ENCODE results near the gene BOLA1.
"Not testable (repeated sequence)": the region's sequence is repeated elsewhere in the genome, so short reads cannot be mapped to it uniquely, and the experiment has no call there.

BOLA1 gene

GRCh38 chr1:149899460-149900284 is at the start of gene BOLA1:
BOLA1 (plus strand) TSS chr1:149899568; CDS start chr1:149900060, 492 bp downstream.
- peak; percentile 67 to 76 for DNase-seq (ENCODE audit: low read depth in 2 of 2)

- DNase-seq (ENCODE audit: low read depth in 2 of 2) = no peak
These were observed 49.4 kb upstream of the BOLA1 start for GRCh38 chr1:149849947-149850360.

GRCh38 chr1:149850732-149851345 is 48.5 kb upstream of the BOLA1 start:
- not testable (repeated sequence) for DNase-seq (ENCODE audit: low read depth in 2 of 2)

GRCh38 chr1:149851585-149852213 is 47.7 kb upstream of the BOLA1 start:
- DNase-seq (ENCODE audit: low read depth in 2 of 2) = not testable (repeated sequence)

- DNase-seq (ENCODE audit: low read depth in 2 of 2) = not testable (repeated sequence)
These were observed 47.1 kb upstream of the BOLA1 start for GRCh38 chr1:149852263-149852662.

GRCh38 chr1:149860271-149860670 is 39.1 kb upstream of the BOLA1 start:
- not testable (repeated sequence) for DNase-seq (ENCODE audit: low read depth in 2 of 2)

- not testable (repeated sequence) for DNase-seq (ENCODE audit: low read depth in 2 of 2)
These were observed 38.5 kb upstream of the BOLA1 start for GRCh38 chr1:149860684-149861496.

- DNase-seq (ENCODE audit: low read depth in 2 of 2) = not testable (repeated sequence)
These were observed 37.8 kb upstream of the BOLA1 start for GRCh38 chr1:149861497-149862054.

- not testable (repeated sequence) for DNase-seq (ENCODE audit: low read depth in 2 of 2)
These were observed 32.5 kb upstream of the BOLA1 start for GRCh38 chr1:149866887-149867286.

- DNase-seq (ENCODE audit: low read depth in 2 of 2) = not testable (repeated sequence)
These were observed 26.3 kb upstream of the BOLA1 start for GRCh38 chr1:149873060-149873459.

GRCh38 chr1:149877211-149877946 is 22.0 kb upstream of the BOLA1 start:
- DNase-seq (ENCODE audit: low read depth in 2 of 2) = no peak

- no peak for DNase-seq (ENCODE audit: low read depth in 2 of 2)
These were observed 19.8 kb upstream of the BOLA1 start for GRCh38 chr1:149879556-149879955.

GRCh38 chr1:149881876-149882275 is 17.5 kb upstream of the BOLA1 start:
- no peak for DNase-seq (ENCODE audit: low read depth in 2 of 2)

GRCh38 chr1:149883598-149884247 is 15.6 kb upstream of the BOLA1 start:
- DNase-seq (ENCODE audit: low read depth in 2 of 2) = no peak

GRCh38 chr1:149884433-149885338 is 14.7 kb upstream of the BOLA1 start:
- no peak for DNase-seq (ENCODE audit: low read depth in 2 of 2)

- DNase-seq (ENCODE audit: low read depth in 2 of 2) = peak in 1 of 2 donors; percentile 28
These were observed 13.8 kb upstream of the BOLA1 start for GRCh38 chr1:149885339-149886120.

GRCh38 chr1:149886121-149886395 is 13.3 kb upstream of the BOLA1 start:
- not testable (repeated sequence) for DNase-seq (ENCODE audit: low read depth in 2 of 2)

- DNase-seq (ENCODE audit: low read depth in 2 of 2) = peak; percentile 47 to 78
These were observed 12.8 kb upstream of the BOLA1 start for GRCh38 chr1:149886396-149887195.

Data from stimulated activated CD8-positive, alpha-beta memory T cell treated with anti-CD3 and anti-CD28 coated beads, Interleukin-15, amount 100 ng/mL, for 4 hours (primary cell).